PC-3 (cell line): Measurements from ENCODE around the gene CALN1.

Experiments
- CTCF ChIP-seq: fragments of 300-600 bp; sonication (generic); conservative IDR thresholded peaks from 2 replicates; pipeline ENCODE4 v1.5.1; 2017; ENCODE audit warnings: antibody characterized with exemption, low read depth, mild to moderate bottlenecking, low read length
- EZH2 ChIP-seq: fragments of 300-600 bp; sonication (generic); IDR thresholded peaks from one replicate; pipeline ENCODE4 v1.6.1; 2017; ENCODE audit warnings: antibody characterized with exemption, mild to moderate bottlenecking, low read length; ENCODE audit not compliant: unreplicated experiment
- EZH2phosphoT487 ChIP-seq: fragments of 300-600 bp; sonication (generic); IDR thresholded peaks from 2 replicates; pipeline ENCODE4 v1.6.1; 2018; ENCODE audit warnings: mild to moderate bottlenecking, antibody characterized with exemption, low read length, borderline replicate concordance

- TF ChIP-seq CTCF (no peak), EZH2 (no peak), EZH2phosphoT487 (no peak)
These were observed 339.2 kb downstream of the CALN1 start for GRCh38 chr7:72072901-72073300.
